Neural progenitor cell (in vitro differentiated cells): ENCODE measurements around the gene STEAP2.

Source experiments
- EZH2 ChIP-seq: fragments of 200-600 bp; sonication (generic); IDR thresholded peaks from 2 replicates; pipeline ENCODE4 v1.6.1; 2017; ENCODE audit warnings: antibody characterized with exemption, mild to moderate bottlenecking, moderate library complexity
- TF ChIP-seq, protein P1 (sequence below): fragments of 200-600 bp; sonication (generic); IDR thresholded peaks from 2 replicates; pipeline ENCODE4 v1.5.1; 2017; ENCODE audit warnings: antibody characterized with exemption, mild to moderate bottlenecking

DNA sequence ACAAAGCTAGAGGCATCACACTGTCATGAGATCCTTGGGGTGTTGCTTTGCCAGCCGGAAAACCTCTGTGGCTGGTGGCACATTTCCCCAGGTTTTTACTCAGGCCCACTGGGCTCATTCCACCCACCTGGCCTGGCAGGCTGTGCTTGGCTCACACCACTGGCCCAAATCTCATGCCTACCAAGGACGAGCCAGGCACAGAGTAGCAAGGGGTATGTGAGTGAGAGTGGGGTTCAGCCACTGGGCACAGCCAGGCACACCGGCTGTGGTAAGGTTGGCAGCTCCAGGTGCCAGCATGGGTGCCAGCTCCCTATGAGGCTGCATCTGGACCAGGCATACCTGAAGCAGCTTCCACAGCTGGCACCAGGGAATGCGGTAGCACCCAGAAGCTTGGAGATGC lies 35.9 kb upstream of the STEAP2 start:
- TF ChIP-seq, protein P1, sequence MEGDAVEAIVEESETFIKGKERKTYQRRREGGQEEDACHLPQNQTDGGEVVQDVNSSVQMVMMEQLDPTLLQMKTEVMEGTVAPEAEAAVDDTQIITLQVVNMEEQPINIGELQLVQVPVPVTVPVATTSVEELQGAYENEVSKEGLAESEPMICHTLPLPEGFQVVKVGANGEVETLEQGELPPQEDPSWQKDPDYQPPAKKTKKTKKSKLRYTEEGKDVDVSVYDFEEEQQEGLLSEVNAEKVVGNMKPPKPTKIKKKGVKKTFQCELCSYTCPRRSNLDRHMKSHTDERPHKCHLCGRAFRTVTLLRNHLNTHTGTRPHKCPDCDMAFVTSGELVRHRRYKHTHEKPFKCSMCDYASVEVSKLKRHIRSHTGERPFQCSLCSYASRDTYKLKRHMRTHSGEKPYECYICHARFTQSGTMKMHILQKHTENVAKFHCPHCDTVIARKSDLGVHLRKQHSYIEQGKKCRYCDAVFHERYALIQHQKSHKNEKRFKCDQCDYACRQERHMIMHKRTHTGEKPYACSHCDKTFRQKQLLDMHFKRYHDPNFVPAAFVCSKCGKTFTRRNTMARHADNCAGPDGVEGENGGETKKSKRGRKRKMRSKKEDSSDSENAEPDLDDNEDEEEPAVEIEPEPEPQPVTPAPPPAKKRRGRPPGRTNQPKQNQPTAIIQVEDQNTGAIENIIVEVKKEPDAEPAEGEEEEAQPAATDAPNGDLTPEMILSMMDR, result no peak
- no peak for TF ChIP-seq EZH2
